Kasumi-1 (cell line): ENCODE measurements around the gene PLK2.

Experiments
- DNase-seq, 2 experiments: peaks; one replicate each; lab custom pipeline; 2025; lab: John Stamatoyannopoulos, UW

PLK2 gene

GRCh38 chr5:58450018-58450417 is 9.9 kb downstream of the PLK2 start:
- no peak for DNase-seq

- DNase-seq = no peak
Measured at GRCh38 chr5:58447226-58447625, 12.7 kb downstream of the PLK2 start.

GRCh38 chr5:58446024-58446423 is 13.9 kb downstream of the PLK2 start:
- no peak for DNase-seq

GRCh38 chr5:58444805-58445204 is 15.1 kb downstream of the PLK2 start:
- DNase-seq = no peak

GRCh38 chr5:58440901-58441460 is 18.9 kb downstream of the PLK2 start:
- DNase-seq = no peak

GRCh38 chr5:58439094-58439644 is 20.7 kb downstream of the PLK2 start:
- no peak for DNase-seq

GRCh38 chr5:58437661-58438060 is 22.2 kb downstream of the PLK2 start:
- DNase-seq = no peak

GRCh38 chr5:58431832-58432231 is 28.1 kb downstream of the PLK2 start:
- no peak for DNase-seq

- DNase-seq = no peak
Measured at GRCh38 chr5:58412932-58413331, 47.0 kb downstream of the PLK2 start.

GRCh38 chr5:58412081-58412480 is 47.8 kb downstream of the PLK2 start:
- DNase-seq = no peak

GRCh38 chr5:58411372-58411771 is 48.5 kb downstream of the PLK2 start:
- DNase-seq = no peak

- peak; percentile 18 to 29 for DNase-seq
Measured at GRCh38 chr5:58410441-58410840, 49.4 kb downstream of the PLK2 start.

GRCh38 chr5:58407042-58407719 is 52.7 kb downstream of the PLK2 start:
- no peak for DNase-seq

- DNase-seq = no peak
Measured at GRCh38 chr5:58406394-58406793, 53.5 kb downstream of the PLK2 start.

- no peak for DNase-seq
Measured at GRCh38 chr5:58405175-58405574, 54.7 kb downstream of the PLK2 start.

GRCh38 chr5:58404734-58405133 is 55.2 kb downstream of the PLK2 start:
- no peak for DNase-seq
